Vagina (tissue), 2 donors: ENCODE data around the gene ATG9B. TPM values are rescaled to one million over a fixed set of nuclear protein-coding genes. Genes with fewer than 3 reads are reported as not detected.

ENCODE experiments used
- DNase-seq, 2 donors: peaks; one replicate each; pipeline ENCODE4 v3.0.0-alpha.2; 2017; ENCODE audit errors: extremely low spot score in 2 of 2
- H3K27ac ChIP-seq: fragments of 200-600 bp; sonication (generic); one replicate; pipeline ENCODE4 v1.5.1; 2019
- H3K27me3 ChIP-seq: fragments of 200-600 bp; sonication (generic); one replicate; pipeline ENCODE4 v1.5.1; 2019
- H3K36me3 ChIP-seq, 2 donors: fragments of 200-600 bp; sonication (generic); one replicate each; pipeline ENCODE4 v1.5.1; 2017 to 2019
- H3K4me1 ChIP-seq: fragments of 200-600 bp; sonication (generic); one replicate; pipeline ENCODE4 v1.5.1; 2019
- H3K4me3 ChIP-seq, 2 donors: fragments of 200-600 bp; sonication (generic); 1 replicate in 1 of 2; 2 replicates in 1 of 2; pipeline ENCODE4 v1.5.1; 2016 to 2019
- H3K9me3 ChIP-seq: fragments of 200-600 bp; sonication (generic); one replicate; pipeline ENCODE4 v1.5.1; 2019
- POLR2A ChIP-seq, 2 donors: fragments of 450-650 bp; IDR thresholded peaks; one replicate each; pipeline ENCODE4 v1.6.1; 2017; ENCODE audit warnings: antibody characterized with exemption in 2 of 2, mild to moderate bottlenecking in 2 of 2, moderate library complexity in 2 of 2
- POLR2AphosphoS5 ChIP-seq, 2 donors: sonication (generic); formaldehyde crosslinking; IDR thresholded peaks; one replicate each; pipeline ENCODE4 v1.9.0; 2017; ENCODE audit warnings: antibody characterized with exemption in 2 of 2, mild to moderate bottlenecking in 2 of 2, low read depth in 1 of 2; ENCODE audit not compliant: insufficient read depth in 1 of 2
- intact Hi-C: fragments of 100-400 bp; cut with DNase I; formaldehyde crosslinking; loops from one replicate; pipeline ENCODE4 v1.15.1; 2023
- total RNA-seq: library from RNA; depleted of rRNA; stranded (reverse); fragments of >200 nt; gene quantifications from one replicate; pipeline ENCODE4 v1.2.3, GENCODE V29; 2016
- TF ChIP-seq, protein P1 (sequence below), 3 experiments: fragments of 450-650 bp in 2 of 3; fragments of 200-600 bp in 1 of 3; sonication (generic) in 1 of 3; IDR thresholded peaks; one replicate each; pipeline ENCODE4 v1.5.1; 2017 to 2019; ENCODE audit warnings: antibody characterized with exemption in 3 of 3, mild to moderate bottlenecking in 2 of 3, moderate library complexity in 2 of 3

ATG9B gene
- total RNA-seq, 1 donor from 2014 or later: 34.1 TPM

DNA sequence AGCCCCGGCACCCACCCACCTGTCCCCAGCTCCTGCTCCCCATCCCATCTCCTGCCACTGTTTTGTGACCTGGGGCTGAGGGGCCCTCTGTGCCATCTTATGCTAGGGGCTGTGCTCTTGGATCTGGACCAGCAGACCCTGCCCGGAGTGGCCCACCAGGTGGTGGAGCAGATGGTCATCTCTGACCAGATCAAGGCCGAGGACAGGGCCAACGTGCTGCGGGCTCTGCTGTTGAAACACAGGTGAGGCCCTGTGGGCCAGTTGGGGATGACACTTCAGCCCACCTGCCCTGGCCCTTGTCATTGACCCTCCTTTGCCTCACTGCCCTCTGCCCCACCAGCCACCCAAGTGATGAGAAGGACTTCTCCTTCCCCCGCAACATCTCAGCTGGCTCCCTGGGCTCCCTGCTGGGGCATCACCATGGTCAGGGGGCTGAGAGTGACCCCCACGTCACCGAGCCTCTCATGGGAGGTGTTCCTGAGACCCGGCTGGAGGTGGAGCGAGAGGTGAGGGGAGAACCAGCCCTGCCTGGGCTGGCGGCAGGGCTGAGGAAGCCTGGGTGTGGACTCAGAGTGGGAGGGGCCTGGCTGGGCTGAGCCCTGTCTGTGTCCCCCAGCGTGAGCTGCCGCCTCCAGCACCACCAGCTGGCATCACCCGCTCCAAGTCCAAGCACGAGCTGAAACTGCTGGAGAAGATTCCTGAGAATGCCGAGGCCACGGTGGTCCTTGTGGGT is 45.7 kb upstream of the ATG9B start:
- H3K27ac ChIP-seq: no peak overlapping the region
- H3K4me1 ChIP-seq: no peaks in the 10 kb centered on the region

DNA sequence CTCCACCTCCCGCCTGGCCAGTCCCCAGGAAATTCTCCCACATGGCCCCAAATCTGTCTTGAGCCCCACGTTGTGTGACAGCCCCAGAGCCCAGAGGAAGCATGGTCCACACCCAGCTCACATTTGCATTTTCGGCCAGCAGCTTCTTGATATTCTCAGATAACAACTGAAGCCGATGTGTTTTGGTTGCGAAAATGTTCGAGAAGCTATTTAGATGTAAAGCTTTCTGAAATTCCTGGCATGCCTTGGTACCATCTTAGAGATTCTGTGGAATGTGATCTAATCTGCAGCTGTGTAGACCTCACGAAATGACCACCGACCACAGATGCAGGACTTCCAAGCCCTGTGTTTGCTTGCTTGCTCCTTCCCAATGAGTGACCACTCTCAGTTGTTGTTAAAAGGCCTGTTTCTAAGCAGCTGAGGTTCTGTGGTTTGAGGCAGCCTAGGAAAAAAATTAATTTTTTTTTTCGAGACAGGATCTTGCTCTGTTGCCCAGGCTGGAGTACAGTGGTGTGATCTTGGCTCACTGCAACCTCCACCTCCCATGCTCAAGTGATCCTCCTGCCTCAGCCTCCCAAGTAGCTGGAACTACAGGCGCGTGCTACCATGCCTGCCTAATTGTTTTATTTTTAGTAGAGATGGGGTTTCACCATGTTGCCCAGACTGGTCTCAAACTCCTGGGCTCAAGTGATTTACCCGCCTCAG is 43.9 kb upstream of the ATG9B start:
- Histone ChIP-seq H3K4me1 (peaks cover 6% of the 10 kb centered on the region), H3K27me3 (no peaks in the 10 kb centered on the region), H3K36me3 (peaks cover 0 to 91% of the 10 kb centered on the region in 2 donors), H3K4me3 (no peak overlapping the region), H3K9me3 (no peaks in the 10 kb centered on the region), H3K27ac (no peak overlapping the region)
- DNase-seq: no peak
- TF ChIP-seq POLR2A (IDR thresholded peaks at IDR 0.05) (no peak), POLR2AphosphoS5 (IDR thresholded peaks at IDR 0.05; ENCODE audit: insufficient read depth in 1 of 2, low read depth in 1 of 2) (no peak)
- TF ChIP-seq, protein P1, sequence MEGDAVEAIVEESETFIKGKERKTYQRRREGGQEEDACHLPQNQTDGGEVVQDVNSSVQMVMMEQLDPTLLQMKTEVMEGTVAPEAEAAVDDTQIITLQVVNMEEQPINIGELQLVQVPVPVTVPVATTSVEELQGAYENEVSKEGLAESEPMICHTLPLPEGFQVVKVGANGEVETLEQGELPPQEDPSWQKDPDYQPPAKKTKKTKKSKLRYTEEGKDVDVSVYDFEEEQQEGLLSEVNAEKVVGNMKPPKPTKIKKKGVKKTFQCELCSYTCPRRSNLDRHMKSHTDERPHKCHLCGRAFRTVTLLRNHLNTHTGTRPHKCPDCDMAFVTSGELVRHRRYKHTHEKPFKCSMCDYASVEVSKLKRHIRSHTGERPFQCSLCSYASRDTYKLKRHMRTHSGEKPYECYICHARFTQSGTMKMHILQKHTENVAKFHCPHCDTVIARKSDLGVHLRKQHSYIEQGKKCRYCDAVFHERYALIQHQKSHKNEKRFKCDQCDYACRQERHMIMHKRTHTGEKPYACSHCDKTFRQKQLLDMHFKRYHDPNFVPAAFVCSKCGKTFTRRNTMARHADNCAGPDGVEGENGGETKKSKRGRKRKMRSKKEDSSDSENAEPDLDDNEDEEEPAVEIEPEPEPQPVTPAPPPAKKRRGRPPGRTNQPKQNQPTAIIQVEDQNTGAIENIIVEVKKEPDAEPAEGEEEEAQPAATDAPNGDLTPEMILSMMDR (IDR thresholded peaks at IDR 0.05): no peak
- intact Hi-C loops: no loop called here

More for the DNA sequence above, 45.7 kb upstream of the ATG9B start:
- intact Hi-C loops: no loop called here
- peaks cover 0 to 96% of the 10 kb centered on the region in 2 donors for H3K36me3 ChIP-seq
- TF ChIP-seq POLR2A (IDR thresholded peaks at IDR 0.05): no peak
- TF ChIP-seq, protein P1 (IDR thresholded peaks at IDR 0.05): no peak
- no peak for TF ChIP-seq POLR2AphosphoS5 (IDR thresholded peaks at IDR 0.05; ENCODE audit: insufficient read depth in 1 of 2, low read depth in 1 of 2)
- H3K27me3 ChIP-seq: no peaks in the 10 kb centered on the region
- H3K9me3 ChIP-seq: no peaks in the 10 kb centered on the region
- H3K4me3 ChIP-seq: no peak overlapping the region
- no peak for DNase-seq

DNA sequence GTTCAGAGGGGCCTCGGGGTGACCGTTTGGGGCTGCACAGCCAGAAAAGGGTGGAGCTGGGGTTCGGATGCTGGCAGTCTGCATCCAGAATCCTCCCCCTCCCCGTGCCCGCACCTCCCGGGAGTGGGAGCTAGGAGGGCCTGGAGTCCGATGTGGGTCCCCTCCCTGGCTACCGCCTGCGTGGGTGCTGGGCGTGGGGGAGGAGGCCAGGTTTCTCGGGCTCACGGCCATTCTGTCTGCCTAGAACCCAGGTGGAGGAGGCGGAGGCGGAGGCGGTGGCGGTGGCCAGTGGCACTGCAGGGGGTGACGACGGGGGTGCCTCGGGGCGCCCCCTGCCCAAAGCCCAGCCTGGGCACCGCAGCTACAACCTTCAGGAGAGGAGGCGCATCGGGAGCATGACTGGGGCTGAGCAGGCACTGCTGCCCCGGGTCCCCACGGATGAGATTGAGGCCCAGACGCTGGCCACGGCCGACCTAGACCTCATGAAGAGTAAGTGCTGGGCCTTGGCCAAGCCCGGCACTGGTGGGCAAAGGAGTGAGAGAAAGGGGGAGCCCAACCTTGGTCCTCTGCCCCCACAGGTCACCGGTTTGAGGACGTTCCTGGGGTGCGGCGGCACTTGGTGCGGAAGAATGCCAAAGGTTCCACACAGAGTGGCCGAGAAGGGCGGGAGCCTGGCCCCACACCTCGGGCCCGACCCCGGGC is 42.1 kb upstream of the ATG9B start:
- TF ChIP-seq POLR2AphosphoS5 (IDR thresholded peaks at IDR 0.05; ENCODE audit: insufficient read depth in 1 of 2, low read depth in 1 of 2): no peak
- no peak for TF ChIP-seq POLR2A (IDR thresholded peaks at IDR 0.05)
- TF ChIP-seq, protein P1 (IDR thresholded peaks at IDR 0.05): no peak
- no peak overlapping the region for H3K27ac ChIP-seq
- peaks cover 0 to 75% of the 10 kb centered on the region in 2 donors for H3K36me3 ChIP-seq
- H3K9me3 ChIP-seq: no peaks in the 10 kb centered on the region
- no peaks in the 10 kb centered on the region for H3K27me3 ChIP-seq
- intact Hi-C loops: no loop called here
- no peak for DNase-seq
- peaks cover 24% of the 10 kb centered on the region for H3K4me1 ChIP-seq
- no peak overlapping the region for H3K4me3 ChIP-seq

DNA sequence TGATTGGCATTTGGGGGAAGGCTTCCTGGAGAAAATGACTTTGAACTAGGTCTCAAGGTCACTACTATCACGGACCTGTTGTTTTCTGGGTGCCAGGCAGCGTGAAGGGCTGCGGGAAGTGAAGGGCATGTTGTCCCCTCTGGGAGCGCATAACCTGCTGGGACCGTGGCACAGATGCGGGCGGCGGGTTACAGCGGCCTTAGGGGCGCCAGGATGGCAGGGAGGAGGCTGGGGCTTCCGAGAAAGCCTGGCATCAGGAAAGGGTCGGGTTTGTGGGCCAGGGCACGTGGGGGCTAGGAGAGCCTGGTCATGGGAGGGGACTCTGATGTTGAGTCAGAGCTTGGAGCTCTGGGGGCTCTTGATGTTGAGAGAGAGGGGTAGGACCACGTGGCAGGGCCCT is 41.2 kb upstream of the ATG9B start:
- Histone ChIP-seq H3K36me3 (peaks cover 0 to 66% of the 10 kb centered on the region in 2 donors), H3K27me3 (no peaks in the 10 kb centered on the region), H3K27ac (no peak overlapping the region), H3K9me3 (no peaks in the 10 kb centered on the region), H3K4me1 (peaks cover 33% of the 10 kb centered on the region), H3K4me3 (no peak overlapping the region)
- TF ChIP-seq POLR2A (IDR thresholded peaks at IDR 0.05) (no peak), POLR2AphosphoS5 (IDR thresholded peaks at IDR 0.05; ENCODE audit: insufficient read depth in 1 of 2, low read depth in 1 of 2) (no peak)
- TF ChIP-seq, protein P1 (IDR thresholded peaks at IDR 0.05): no peak
- intact Hi-C loops: no loop called here
- no peak for DNase-seq
